GM19455 (cell line): ENCODE measurements around the gene ZNF574.

Experiments used
- ATAC-seq: cut with Tn5 transposase; IDR thresholded peaks from one replicate; pipeline ENCODE4 v1.9.1; 2021; ENCODE audit not compliant: unreplicated experiment

ZNF574 gene

GRCh38 chr19:42079886-42080763, 4.2 kb downstream of the ZNF574 start:
- no peak for ATAC-seq

- ATAC-seq = no peak
These were observed 4.9 kb downstream of the ZNF574 start for GRCh38 chr19:42080764-42081375.

GRCh38 chr19:42081584-42082203, 5.7 kb downstream of the ZNF574 start:
- ATAC-seq = no peak

- ATAC-seq = no peak
These were observed 7.6 kb downstream of the ZNF574 start for GRCh38 chr19:42083537-42083936.

GRCh38 chr19:42086188-42086736, 10.3 kb downstream of the ZNF574 start:
- no peak for ATAC-seq

- ATAC-seq = no peak
These were observed 11.0 kb downstream of the ZNF574 start for GRCh38 chr19:42086770-42087550.

DNA sequence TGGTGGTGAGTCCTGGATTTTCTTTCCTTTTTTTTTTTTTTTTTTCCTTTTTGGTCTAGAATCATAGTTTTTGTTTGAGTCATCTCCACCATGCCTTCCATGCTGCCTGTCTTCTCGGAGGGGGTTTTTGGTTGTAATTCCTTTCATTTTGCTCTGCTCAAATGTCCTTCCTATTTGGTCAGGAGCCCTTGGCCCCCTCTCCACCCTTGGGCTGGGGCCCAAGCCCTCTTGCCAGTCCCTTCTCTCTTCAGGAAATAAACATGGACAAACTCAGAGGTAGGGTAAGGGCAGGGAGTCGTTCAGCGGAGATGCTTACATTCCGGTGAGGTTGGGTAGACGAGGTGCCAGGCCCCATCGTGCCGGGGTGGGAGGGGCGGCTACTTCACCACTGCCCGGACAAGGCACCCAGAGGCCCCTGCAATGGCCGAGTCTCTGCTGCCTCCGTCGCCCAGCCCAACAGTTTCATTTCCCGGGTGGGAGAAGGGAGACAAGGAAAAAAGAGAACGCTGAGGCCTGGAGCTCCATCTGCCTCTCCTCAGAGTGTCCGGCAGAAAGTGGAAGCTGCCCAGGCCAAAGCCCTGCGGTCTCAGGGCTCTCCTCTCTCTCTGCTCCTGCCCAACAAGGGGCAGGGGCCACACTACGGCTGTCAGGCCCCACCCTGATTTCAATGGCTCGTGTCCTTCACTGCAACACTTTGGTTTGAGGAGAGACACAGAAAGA, 12.7 kb downstream of the ZNF574 start:
- ATAC-seq = no peak

DNA sequence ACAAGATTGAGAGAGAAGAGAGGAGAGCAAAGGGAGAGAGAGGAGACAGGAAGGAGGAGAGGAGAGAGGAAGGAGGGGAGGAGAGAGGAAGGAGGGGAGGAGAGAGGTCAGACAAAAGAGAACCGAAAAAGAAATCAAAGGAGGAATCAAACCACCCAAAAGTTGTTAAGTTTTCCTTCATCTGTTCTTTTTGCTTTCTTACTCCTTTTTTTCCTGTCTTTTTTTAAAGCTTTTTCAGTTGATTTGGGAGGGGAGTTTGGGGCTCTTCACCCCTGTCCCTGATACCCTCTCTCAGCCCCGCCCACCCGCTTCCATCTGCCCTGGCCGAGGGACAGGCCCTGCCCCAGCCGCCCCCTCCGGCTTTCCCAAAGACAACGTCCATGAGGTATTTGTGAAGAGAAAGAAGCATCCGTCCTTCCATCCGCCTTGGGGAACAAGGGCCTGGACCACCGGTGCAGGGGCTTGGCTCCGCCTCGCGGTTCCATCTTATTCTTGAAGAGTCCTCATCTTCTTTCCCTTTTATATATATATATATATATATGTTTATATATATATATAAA, 13.3 kb downstream of the ZNF574 start:
- ATAC-seq = no peak

DNA sequence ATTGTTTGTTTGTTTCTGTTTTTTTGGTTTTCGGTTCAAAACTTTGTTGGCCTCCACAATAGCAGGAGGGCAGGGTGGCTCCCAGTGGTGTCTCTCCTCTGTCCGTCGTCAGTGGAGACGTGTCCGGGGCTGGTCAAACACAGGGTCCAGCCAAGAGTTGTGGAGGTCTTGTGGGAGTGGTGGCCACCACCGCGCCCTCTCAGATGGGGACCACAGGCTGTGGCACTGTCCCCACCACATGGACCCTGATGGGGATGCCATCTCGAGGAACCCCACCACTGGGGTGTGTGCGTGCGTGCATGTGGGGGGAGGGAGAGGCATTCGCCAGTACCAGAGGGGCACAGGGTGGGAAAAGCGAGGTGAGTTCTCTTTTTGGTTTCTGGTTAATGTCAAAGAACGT, 13.8 kb downstream of the ZNF574 start:
- ATAC-seq = no peak

GRCh38 chr19:42090672-42091071, 14.7 kb downstream of the ZNF574 start:
- ATAC-seq = no peak

GRCh38 chr19:42091300-42091699, 15.3 kb downstream of the ZNF574 start:
- no peak for ATAC-seq

DNA sequence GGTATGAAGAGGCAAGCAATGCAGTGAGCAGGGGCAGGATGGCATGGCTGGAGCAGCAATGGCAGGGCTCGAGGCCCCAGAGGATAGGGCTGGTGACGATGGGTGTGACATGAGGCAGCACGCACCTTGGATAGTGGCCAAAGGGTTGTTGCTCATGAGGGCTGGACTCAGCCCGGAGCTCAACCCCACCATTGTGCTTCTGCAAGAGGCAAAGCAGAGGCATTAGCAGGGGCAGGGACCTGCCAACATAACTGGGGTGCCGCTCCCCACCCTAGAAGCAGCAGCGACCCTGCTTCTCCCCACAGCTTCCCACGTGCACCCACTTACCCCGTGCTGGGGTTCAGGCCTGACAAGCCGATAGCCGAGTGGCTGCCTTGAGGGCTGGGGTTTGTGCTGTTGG, 15.8 kb downstream of the ZNF574 start:
- no peak for ATAC-seq

DNA sequence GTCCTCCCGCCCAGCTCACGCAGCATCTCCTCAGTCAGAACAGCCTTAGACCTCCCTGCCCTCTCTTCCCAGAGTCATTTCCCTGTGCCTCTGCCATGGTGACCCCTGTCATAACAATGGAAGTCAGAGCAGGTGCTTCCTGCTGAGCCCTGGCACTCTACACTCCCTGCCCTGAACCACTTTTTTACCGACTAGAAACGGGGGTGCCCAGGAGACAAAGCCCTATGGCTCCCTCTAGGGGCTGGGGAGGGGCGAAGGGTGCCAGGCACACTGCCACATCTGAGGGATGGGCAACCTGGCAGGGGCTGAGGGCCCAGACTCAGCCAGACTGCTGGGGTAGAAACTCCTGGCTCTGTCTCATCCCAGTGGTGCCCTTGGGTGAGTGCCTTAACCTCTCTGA, 16.4 kb downstream of the ZNF574 start:
- no peak for ATAC-seq

DNA sequence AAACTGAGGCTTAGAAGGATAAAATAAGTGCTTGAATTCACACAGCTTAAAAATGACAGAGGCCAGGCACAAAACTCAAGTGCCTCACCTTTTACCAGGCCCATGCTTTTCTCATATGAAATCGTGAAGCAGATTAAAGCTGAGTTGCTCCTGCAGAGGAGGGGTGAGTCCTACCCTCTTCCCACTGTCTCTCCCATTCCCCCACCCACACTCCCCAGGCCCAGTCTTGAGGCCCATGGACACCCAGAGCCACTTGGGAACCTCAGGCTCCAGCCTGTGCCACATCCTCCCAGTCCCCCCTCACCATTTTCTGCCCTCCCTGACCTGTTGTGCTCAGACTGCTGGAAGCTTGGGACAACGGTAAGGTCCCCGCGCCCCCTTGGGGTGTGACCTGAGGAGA, 17.5 kb downstream of the ZNF574 start:
- ATAC-seq = no peak

DNA sequence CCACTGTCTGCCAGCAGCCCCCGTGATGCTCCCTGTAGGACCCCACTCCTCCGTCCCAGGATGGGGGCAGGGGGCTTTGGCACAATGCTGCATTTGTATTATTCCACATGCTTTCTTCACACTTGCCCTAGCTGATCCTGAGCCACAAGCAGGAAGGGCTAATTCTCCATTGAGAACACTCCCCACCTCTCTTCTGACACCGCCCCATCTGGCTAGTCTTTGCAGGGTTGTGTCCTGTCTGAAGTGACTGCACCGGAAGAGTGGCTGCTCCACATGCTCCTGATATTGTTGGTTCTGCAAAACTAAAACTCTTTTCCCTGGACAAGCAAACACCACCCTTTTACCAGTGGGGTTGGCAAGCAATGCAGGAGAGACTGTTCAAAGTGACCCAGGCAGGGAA, 18.0 kb downstream of the ZNF574 start:
- ATAC-seq = no peak

- no peak for ATAC-seq
These were observed 19.3 kb downstream of the ZNF574 start for GRCh38 chr19:42095142-42095813.

- ATAC-seq = no peak
These were observed 19.9 kb downstream of the ZNF574 start for GRCh38 chr19:42095814-42096230.

- no peak for ATAC-seq
These were observed 20.4 kb downstream of the ZNF574 start for GRCh38 chr19:42096255-42096837.

GRCh38 chr19:42097461-42097860, 21.5 kb downstream of the ZNF574 start:
- no peak for ATAC-seq
